ENCODE results near the gene MYBPH.

Gene MYBPH

DNA sequence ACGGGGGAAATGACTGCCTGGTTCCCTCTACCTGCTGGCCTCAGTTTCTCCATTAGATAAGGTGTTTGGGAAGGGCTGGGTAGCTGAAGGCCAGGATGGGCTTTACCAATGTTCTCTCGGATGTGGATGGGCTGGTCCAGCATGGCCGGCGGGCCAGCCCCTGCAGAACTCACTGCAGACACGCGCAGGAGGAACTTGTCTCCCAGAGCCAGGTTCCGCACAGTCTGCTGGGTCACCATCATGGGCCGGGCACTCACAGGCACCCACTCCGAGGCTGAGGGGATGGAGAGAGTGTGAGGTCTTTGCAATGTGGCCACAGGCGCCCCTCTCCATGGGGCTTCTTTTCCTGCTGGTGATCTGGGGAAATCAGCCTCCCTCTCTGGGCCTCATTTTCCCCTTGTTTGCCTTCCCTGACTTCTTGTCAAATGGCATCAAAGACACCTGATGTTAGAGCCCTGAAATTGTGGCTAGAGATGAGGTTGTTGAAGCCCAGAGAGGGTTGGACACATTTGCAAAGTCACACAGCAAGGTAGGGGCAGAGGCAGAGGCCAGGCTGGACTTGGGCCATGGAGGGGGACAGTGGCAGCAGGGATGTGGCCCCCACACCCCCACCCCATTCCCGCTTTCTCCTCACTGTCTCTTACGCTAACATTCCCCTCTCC lies 1.2 kb downstream of the MYBPH start:
- DNase-seq (ENCODE audit: low spot score) = no peak
- TF ChIP-seq, protein P1, sequence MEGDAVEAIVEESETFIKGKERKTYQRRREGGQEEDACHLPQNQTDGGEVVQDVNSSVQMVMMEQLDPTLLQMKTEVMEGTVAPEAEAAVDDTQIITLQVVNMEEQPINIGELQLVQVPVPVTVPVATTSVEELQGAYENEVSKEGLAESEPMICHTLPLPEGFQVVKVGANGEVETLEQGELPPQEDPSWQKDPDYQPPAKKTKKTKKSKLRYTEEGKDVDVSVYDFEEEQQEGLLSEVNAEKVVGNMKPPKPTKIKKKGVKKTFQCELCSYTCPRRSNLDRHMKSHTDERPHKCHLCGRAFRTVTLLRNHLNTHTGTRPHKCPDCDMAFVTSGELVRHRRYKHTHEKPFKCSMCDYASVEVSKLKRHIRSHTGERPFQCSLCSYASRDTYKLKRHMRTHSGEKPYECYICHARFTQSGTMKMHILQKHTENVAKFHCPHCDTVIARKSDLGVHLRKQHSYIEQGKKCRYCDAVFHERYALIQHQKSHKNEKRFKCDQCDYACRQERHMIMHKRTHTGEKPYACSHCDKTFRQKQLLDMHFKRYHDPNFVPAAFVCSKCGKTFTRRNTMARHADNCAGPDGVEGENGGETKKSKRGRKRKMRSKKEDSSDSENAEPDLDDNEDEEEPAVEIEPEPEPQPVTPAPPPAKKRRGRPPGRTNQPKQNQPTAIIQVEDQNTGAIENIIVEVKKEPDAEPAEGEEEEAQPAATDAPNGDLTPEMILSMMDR (IDR thresholded peaks at IDR 0.05; ENCODE audit: extremely low read depth, missing control alignments) = no peak

DNA sequence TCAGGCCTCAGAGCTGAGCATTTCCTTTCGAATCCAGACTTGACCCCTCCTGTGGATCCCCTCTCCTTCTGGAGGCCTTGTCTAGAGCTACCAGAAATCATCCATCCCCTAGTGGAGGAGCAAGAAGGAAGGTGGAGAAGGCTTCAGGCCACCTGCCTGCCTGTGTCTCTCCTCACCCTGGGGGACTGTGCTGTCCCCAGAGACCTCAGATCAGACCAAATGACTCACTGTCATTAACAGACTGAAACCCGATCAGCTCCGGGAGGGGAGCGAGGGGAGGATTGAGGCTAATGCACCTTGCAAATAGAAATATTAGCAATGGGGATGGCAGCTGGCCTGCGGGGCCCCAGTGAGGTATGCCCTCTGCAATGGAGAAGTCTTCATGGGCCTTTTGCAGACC lies 2.1 kb downstream of the MYBPH start:
- peak; percentile 80 for DNase-seq (ENCODE audit: low spot score)
- TF ChIP-seq, protein P1 (IDR thresholded peaks at IDR 0.05; ENCODE audit: extremely low read depth, missing control alignments) = no peak

DNA sequence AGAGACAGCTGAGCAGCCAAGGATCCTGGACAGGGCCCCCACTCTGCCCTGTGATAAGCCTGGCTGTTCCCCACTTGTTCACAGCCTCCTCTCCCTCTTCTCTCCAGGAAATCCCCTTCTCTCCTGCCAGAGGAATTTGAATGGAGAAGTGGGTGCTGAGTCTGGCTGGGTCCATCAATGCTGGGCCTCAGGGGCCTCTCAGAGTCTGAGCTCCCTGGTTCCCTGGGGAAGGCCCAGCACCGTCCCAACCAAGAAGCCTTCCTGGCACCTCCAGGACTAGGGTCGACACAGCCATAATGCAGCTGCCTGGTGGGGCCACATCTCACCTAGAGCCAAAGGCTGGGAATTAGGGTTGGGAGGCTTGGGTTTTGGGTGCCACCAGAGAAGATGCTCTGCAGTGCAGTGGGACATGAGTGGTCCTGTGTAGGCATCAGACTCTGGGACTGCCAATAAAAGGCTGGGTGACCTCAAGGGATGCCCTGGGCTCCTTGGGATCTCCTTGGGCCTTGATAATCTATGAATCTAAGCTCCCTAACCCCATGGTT lies 2.5 kb downstream of the MYBPH start:
- DNase-seq (ENCODE audit: low spot score) = no peak
- TF ChIP-seq, protein P1 (IDR thresholded peaks at IDR 0.05; ENCODE audit: extremely low read depth, missing control alignments) = no peak

DNA sequence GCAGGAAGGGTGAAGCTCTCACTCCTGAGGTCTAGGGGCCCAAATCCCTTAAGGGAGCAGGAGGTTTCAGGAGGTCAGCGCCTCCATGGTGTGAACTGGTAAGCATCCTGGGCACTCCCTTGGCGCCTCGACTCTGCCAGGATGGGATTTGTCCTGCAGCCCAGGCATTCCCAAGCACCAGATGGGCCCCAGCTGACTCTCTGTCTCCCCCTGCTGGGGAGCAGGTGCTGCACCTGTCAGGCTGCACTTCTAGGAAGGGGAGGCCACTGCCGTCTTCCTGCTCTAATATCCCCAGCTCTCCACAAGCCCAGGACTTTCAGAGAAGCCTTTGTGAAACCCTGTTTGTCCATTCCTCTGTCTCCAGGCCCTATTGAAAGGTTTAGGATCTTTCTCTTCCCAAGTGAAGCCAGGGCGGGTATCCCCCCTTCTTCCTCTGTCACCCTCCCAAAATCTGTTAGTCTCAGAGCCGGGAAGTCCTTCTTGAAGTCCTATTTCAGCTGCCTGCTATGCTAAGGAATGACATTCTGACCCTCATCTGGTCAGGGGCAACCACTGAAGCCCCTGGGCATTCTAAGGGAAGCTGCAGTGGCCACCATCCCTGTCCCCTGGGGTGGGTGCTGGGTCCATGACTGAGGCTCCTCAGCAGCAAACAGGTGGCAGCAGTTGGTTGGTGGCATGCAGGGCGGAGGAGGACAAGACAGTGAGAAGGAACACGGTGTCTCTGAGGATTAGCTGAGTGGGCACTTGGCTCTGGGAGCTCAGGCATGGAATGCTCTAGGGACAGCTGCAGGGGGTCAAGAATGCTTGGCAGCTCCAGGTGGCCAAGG lies 3.2 kb downstream of the MYBPH start:
- TF ChIP-seq, protein P1 (IDR thresholded peaks at IDR 0.05; ENCODE audit: extremely low read depth, missing control alignments) = peak; percentile 82
- peak; percentile 81 for DNase-seq (ENCODE audit: low spot score)

DNA sequence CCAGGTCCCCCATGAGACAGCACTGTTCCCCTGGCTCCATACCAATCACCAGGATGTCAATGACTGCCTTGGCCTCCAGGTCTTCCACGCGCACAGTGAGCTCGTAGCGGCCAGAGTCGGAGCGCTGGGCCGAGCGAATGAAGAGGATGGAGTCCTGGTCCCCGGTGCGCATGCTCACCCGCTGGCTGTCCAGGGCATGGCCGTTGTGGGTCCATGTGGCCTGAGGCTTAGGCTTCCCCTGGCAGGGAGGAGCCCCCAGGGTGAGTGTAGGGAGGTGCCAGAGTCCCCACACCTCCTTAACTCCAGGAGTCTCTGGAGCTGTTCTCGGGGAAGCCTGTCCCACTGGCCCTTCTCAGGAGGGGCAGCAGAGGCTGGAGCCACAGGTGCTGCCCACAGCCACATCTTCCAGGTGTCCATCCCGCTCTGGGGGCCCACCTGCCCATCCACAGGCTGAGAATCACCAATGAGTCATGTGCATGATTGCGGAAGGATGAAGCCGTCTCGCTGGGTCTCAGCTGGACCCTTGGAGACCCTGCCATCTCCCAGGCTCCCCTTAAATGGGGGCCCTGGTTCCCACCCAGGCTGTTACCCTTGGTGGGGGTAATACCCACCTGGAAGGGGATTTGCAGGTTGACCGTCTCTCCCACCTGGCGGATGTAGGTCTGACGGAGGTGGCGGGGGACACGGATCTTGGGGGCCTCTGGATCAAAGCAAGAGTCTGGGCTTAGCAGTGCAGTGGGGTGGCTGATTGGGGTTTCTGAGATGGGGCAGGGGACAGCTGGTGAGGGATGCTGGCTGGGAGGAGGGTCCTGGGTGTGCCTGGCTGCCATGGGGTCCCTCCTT lies 4.1 kb downstream of the MYBPH start:
- DNase-seq (ENCODE audit: low spot score) = no peak
- TF ChIP-seq, protein P1 (IDR thresholded peaks at IDR 0.05; ENCODE audit: extremely low read depth, missing control alignments) = no peak

DNA sequence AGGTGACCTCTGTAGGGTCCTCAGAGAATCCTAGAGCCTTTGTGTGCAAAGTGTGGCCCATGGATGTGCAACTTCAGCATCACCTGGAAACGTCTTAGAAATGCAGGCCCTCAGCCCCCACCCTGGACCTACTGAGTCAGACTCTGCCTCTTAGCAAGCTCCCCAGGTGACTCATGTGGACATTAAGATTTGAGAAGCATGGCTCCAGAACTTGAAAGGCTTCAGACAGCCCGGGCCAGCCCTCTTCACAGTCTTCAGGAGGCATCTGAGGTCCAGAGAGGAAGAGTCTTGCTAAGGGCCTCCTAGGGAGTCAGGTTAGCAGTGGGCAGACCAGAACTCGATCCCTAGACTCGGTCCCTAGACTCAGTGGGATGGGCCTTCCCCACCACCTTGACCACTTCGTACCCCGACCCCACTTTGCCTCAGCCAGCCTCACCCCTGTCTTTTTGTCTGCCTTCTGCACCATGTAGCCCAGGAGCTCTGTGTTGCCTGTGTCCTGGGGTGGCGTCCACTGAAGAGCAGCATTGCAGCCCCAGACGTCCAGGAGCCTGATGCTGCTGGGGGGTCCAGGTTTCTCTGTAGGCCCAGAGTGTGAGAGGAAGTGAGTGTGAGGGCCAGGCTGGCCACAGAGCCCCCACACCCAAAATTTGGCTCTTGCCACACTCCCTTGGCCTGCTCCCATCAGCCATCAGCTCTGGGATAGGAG lies 4.8 kb downstream of the MYBPH start:
- no peak for DNase-seq (ENCODE audit: low spot score)
- TF ChIP-seq, protein P1 (IDR thresholded peaks at IDR 0.05; ENCODE audit: extremely low read depth, missing control alignments) = no peak
